ENCODE measurements around the gene TMEM126A. TPM values are rescaled to one million over a fixed set of nuclear protein-coding genes. Genes with fewer than 3 reads are reported as not detected.

TMEM126A gene
- total RNA-seq, 1 experiment from 2014 or later: 37.2 TPM

DNA sequence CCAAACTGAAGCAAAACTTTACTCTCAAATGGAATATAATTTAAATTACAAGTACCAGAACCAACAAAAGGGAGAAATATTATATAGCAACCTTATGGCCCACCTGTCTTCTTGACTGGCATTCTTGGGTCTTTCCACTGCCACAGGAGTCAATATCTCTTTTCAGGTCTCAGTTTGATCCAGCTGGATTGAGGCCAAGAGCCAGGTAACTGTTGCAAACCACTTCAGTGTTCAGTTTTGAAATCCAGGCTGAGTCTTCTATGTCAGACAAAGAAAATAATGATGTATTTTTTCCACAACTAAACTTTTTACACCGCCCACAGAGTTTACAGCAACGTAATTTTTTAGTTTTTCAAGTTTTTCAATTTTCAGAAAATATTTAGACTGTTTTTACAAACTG, 21.3 kb upstream of the TMEM126A start:
- H3K9me3 Mint-ChIP-seq: no peaks in the 10 kb centered on the region
- CTCF ChIA-PET: interaction anchor here (2.1 kb wide), 1 partner anchor 229 kb away, joined by 12 read pairs; the partner anchor contains the start of gene CCDC83
- DNase-seq (ENCODE audit: low spot score) (no peak), ATAC-seq (no peak)
- peaks cover 28% of the 10 kb centered on the region for H3K4me1 Mint-ChIP-seq
- TF ChIP-seq, protein P1, sequence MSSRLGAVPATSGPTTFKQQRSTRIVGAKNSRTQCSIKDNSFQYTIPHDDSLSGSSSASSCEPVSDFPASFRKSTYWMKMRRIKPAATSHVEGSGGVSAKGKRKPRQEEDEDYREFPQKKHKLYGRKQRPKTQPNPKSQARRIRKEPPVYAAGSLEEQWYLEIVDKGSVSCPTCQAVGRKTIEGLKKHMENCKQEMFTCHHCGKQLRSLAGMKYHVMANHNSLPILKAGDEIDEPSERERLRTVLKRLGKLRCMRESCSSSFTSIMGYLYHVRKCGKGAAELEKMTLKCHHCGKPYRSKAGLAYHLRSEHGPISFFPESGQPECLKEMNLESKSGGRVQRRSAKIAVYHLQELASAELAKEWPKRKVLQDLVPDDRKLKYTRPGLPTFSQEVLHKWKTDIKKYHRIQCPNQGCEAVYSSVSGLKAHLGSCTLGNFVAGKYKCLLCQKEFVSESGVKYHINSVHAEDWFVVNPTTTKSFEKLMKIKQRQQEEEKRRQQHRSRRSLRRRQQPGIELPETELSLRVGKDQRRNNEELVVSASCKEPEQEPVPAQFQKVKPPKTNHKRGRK (CRISPR knock-in tag; IDR thresholded peaks at IDR 0.05; ENCODE audit: borderline replicate concordance): no peak
- TF ChIP-seq NFE2L1 (CRISPR knock-in tag; IDR thresholded peaks at IDR 0.05): no peak
- no peak for TF ChIP-seq RORB (CRISPR knock-in tag; IDR thresholded peaks at IDR 0.05)
- TF ChIP-seq ESRRA (CRISPR knock-in tag; IDR thresholded peaks at IDR 0.05; ENCODE audit: borderline replicate concordance): no peak
- TF ChIP-seq TCF7 (CRISPR knock-in tag; IDR thresholded peaks at IDR 0.05; ENCODE audit: low read depth): no peak
- TF ChIP-seq ZNF671 (CRISPR knock-in tag; IDR thresholded peaks at IDR 0.05): no peak
- TF ChIP-seq, protein P2, sequence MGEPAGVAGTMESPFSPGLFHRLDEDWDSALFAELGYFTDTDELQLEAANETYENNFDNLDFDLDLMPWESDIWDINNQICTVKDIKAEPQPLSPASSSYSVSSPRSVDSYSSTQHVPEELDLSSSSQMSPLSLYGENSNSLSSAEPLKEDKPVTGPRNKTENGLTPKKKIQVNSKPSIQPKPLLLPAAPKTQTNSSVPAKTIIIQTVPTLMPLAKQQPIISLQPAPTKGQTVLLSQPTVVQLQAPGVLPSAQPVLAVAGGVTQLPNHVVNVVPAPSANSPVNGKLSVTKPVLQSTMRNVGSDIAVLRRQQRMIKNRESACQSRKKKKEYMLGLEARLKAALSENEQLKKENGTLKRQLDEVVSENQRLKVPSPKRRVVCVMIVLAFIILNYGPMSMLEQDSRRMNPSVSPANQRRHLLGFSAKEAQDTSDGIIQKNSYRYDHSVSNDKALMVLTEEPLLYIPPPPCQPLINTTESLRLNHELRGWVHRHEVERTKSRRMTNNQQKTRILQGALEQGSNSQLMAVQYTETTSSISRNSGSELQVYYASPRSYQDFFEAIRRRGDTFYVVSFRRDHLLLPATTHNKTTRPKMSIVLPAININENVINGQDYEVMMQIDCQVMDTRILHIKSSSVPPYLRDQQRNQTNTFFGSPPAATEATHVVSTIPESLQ (CRISPR knock-in tag; IDR thresholded peaks at IDR 0.05): no peak
- TF ChIP-seq ELF4 (CRISPR knock-in tag; IDR thresholded peaks at IDR 0.05; ENCODE audit: low read depth): no peak
- TF ChIP-seq SP1 (CRISPR knock-in tag; conservative IDR thresholded peaks at IDR 0.05): no peak
- TF ChIP-seq, protein P3, sequence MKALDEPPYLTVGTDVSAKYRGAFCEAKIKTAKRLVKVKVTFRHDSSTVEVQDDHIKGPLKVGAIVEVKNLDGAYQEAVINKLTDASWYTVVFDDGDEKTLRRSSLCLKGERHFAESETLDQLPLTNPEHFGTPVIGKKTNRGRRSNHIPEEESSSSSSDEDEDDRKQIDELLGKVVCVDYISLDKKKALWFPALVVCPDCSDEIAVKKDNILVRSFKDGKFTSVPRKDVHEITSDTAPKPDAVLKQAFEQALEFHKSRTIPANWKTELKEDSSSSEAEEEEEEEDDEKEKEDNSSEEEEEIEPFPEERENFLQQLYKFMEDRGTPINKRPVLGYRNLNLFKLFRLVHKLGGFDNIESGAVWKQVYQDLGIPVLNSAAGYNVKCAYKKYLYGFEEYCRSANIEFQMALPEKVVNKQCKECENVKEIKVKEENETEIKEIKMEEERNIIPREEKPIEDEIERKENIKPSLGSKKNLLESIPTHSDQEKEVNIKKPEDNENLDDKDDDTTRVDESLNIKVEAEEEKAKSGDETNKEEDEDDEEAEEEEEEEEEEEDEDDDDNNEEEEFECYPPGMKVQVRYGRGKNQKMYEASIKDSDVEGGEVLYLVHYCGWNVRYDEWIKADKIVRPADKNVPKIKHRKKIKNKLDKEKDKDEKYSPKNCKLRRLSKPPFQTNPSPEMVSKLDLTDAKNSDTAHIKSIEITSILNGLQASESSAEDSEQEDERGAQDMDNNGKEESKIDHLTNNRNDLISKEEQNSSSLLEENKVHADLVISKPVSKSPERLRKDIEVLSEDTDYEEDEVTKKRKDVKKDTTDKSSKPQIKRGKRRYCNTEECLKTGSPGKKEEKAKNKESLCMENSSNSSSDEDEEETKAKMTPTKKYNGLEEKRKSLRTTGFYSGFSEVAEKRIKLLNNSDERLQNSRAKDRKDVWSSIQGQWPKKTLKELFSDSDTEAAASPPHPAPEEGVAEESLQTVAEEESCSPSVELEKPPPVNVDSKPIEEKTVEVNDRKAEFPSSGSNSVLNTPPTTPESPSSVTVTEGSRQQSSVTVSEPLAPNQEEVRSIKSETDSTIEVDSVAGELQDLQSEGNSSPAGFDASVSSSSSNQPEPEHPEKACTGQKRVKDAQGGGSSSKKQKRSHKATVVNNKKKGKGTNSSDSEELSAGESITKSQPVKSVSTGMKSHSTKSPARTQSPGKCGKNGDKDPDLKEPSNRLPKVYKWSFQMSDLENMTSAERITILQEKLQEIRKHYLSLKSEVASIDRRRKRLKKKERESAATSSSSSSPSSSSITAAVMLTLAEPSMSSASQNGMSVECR (CRISPR knock-in tag; IDR thresholded peaks at IDR 0.05; ENCODE audit: borderline replicate concordance): no peak
- TF ChIP-seq GRHL2 (CRISPR knock-in tag; IDR thresholded peaks at IDR 0.05; ENCODE audit: insufficient replicate concordance, severe bottlenecking): no peak
- TF ChIP-seq ZNF219 (CRISPR knock-in tag; IDR thresholded peaks at IDR 0.05; ENCODE audit: borderline replicate concordance): no peak
- TF ChIP-seq PRRX2 (CRISPR knock-in tag; IDR thresholded peaks at IDR 0.05): no peak
- TF ChIP-seq, protein P4, sequence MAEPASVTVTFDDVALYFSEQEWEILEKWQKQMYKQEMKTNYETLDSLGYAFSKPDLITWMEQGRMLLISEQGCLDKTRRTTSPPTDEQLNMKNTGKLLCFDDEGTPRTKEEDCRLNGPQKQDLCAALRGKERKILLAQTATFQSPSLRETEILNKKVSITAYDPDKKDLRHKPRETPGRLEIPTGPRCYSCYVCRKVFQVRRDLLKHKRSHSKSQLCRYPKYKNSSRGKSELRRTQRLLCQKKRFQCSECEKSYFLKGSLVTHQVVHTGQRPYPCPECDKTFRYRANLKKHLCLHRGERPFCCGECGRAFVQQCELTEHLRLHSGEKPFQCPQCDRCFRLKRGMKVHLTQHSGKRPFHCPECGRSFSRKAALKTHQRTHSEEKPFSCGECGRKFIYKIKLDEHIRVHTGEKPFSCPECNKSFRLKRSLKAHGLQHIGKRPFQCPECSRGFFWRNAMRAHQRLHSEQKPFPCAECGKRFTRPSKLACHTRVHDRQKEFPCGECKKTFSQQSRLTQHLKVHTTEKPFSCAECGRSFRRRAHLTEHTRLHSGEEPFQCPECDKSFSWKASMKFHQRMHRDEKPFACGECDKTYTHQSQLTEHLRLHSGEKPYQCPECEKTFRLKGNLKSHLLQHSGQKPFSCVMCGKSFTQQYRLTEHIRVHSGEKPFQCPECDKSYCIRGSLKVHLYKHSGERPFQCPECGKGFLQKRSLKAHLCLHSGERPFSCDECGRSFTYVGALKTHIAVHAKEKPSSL (CRISPR knock-in tag; conservative IDR thresholded peaks at IDR 0.05): no peak
- H3K27me3 Mint-ChIP-seq (ENCODE audit: low read depth): no peaks in the 10 kb centered on the region
- peak overlapping the region; percentile 100 for H3K4me3 Mint-ChIP-seq
- H3K36me3 Mint-ChIP-seq: peaks cover 7% of the 10 kb centered on the region
- POLR2A ChIA-PET: interaction anchor here (1.0 to 2.6 kb wide), 2 partner anchors 21 to 38 kb away, joined by 8 to 13 read pairs; partner anchors contain the start of genes CREBZF and TMEM126A
- no peak overlapping the region for H3K27ac Mint-ChIP-seq
